ENCODE results near the gene C2orf68. TPM values are rescaled to one million over a fixed set of nuclear protein-coding genes. Genes with fewer than 3 reads are reported as not detected.
A peak's percentile ranks its signal among the peaks of the same experiment; 100 is the strongest.

The C2orf68 gene
- total RNA-seq, 4 donors from 2014 or later: 9.1 to 25.7 (median 16.7) TPM

DNA sequence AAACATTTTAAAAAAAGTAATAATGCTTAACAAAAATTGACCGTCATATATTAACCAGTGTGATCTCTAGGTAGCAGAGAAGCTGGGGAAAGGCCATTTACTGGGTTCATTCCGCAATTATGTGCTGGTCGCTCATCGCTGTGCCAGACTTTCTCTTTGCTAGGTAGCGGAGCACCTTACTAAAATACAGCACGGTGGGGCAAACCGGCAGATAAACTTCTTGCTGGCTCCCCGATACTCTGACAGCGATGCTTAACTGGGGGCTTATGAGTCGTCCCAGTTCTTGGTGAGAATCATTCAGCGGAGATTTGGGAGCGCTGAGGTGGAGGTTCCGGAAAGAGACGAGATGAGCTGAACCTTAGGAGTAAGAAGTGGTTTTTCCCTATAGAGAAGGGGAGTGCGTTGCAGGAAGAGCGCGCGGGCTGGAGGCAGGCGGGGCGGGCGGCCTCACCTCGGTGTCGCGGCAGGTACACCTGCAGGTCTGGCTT is 605 bp downstream of the C2orf68 start:
- WGBS: 8% methylated on average over 23 of the region's 24 CpGs
- peak overlapping the region; percentile 77 to 96 (median 88) for H3K4me3 ChIP-seq

DNA sequence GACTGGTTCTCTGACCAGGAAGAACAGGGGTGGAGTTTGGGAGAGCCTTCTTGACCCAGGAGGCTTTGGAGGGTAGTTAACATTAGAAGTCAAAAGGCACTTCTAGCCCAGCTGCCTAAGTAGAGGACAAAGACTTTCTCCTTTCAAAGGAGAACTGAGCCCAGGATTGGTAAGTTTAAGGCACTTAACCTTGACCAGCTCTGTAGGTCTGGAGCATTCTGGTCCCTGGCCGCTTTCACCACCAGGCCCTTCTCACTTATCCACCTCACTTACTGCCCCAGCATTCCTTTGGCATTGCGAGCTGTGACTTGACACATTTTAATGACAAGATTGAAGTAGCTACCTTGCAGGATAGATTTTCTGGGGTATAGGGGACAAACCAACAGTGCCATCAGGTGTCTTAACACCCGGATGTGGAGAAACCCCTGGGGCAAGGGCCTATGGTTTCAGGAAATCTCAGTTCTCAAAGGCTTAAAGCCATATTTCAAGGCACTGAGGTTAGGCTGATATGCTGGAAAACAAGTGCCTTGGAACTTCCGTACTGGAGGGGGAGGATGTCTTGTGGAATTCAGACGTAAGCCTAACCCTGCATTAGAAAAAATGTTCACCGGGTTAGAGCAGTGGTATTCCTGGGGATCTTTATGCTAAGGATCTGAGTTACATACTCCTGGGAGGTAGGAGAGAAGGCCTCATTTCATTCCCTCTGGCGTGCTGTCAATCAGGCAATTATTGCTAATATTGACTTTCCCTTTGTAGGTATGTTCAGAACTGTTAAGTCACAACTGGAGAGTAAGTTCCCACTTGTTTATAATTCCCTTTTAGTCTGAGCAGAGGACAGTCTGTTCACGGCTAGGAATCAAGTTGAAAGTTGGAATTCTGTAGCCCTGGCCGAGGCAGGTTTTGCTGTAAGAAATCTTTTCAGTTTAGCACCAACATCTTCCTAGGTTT is 4.3 kb downstream of the C2orf68 start:
- H3K9me3 ChIP-seq: no peaks in the 10 kb centered on the region
- peaks cover 51 to 88% (median 82%) of the 10 kb centered on the region in 4 donors for H3K4me1 ChIP-seq
- DNase-seq (ENCODE audit: extremely low spot score): no peak
- no peak for TF ChIP-seq POLR2A (IDR thresholded peaks at IDR 0.05; ENCODE audit: low read depth)
- H3K27ac ChIP-seq (replicated peaks in 1 of 4): peak overlapping the region; percentile 46 to 95 (median 70)
- H3K36me3 ChIP-seq: peaks cover 0 to 37% (median 16%) of the 10 kb centered on the region in 4 donors
- intact Hi-C loops (cut with DNase I): no loop called here
- no peaks in the 10 kb centered on the region for H3K27me3 ChIP-seq
- 71% methylated on average over 9 of the region's 9 CpGs for WGBS
- no peak overlapping the region for H3K4me3 ChIP-seq

More for the DNA sequence above, 605 bp downstream of the C2orf68 start:
- Histone ChIP-seq H3K9me3 (no peaks in the 10 kb centered on the region), H3K36me3 (peaks cover 0 to 37% (median 16%) of the 10 kb centered on the region in 4 donors), H3K27me3 (no peaks in the 10 kb centered on the region), H3K4me1 (peaks cover 23 to 67% (median 58%) of the 10 kb centered on the region in 4 donors), H3K27ac (replicated peaks in 1 of 4) (peak overlapping the region; percentile 80 to 89 (median 84))
- DNase-seq (ENCODE audit: extremely low spot score): no peak
- TF ChIP-seq POLR2AphosphoS5 (IDR thresholded peaks at IDR 0.05): no peak
- no peak for TF ChIP-seq EP300 (IDR thresholded peaks at IDR 0.05)
- TF ChIP-seq POLR2A (IDR thresholded peaks at IDR 0.05; ENCODE audit: low read depth): no peak
- TF ChIP-seq, protein P1, sequence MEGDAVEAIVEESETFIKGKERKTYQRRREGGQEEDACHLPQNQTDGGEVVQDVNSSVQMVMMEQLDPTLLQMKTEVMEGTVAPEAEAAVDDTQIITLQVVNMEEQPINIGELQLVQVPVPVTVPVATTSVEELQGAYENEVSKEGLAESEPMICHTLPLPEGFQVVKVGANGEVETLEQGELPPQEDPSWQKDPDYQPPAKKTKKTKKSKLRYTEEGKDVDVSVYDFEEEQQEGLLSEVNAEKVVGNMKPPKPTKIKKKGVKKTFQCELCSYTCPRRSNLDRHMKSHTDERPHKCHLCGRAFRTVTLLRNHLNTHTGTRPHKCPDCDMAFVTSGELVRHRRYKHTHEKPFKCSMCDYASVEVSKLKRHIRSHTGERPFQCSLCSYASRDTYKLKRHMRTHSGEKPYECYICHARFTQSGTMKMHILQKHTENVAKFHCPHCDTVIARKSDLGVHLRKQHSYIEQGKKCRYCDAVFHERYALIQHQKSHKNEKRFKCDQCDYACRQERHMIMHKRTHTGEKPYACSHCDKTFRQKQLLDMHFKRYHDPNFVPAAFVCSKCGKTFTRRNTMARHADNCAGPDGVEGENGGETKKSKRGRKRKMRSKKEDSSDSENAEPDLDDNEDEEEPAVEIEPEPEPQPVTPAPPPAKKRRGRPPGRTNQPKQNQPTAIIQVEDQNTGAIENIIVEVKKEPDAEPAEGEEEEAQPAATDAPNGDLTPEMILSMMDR (IDR thresholded peaks at IDR 0.05): no peak
- intact Hi-C loops (cut with DNase I): no loop called here

DNA sequence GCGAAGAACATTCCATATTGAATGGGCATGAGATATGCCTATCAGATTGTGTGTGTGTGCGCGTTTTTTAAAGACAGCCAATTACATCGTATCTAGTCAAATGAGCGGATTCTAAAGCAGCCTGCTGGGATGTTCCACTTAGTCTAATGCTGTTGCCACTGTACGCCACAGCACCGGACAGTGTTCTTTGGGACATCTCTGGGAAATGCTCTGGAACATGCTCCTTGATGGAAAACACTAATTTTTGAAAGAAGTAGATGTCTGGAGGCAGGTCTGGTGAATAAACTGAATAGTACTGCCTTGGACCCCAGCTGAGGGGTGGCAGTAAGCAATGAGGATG is 5.8 kb downstream of the C2orf68 start:
- Histone ChIP-seq H3K27ac (replicated peaks in 1 of 4) (peak overlapping the region; percentile 39 to 95 (median 75)), H3K9me3 (no peaks in the 10 kb centered on the region), H3K4me1 (peaks cover 56 to 89% (median 87%) of the 10 kb centered on the region in 4 donors), H3K27me3 (no peaks in the 10 kb centered on the region), H3K4me3 (no peak overlapping the region), H3K36me3 (peaks cover 0 to 37% (median 17%) of the 10 kb centered on the region in 4 donors)
- WGBS: 85% methylated on average over 7 of the region's 7 CpGs
- no peak for TF ChIP-seq EP300 (IDR thresholded peaks at IDR 0.05)
- no peak for TF ChIP-seq POLR2AphosphoS5 (IDR thresholded peaks at IDR 0.05)
- TF ChIP-seq POLR2A (IDR thresholded peaks at IDR 0.05; ENCODE audit: low read depth): no peak
- TF ChIP-seq, protein P1 (IDR thresholded peaks at IDR 0.05): no peak
- no peak for DNase-seq (ENCODE audit: extremely low spot score)
- intact Hi-C loops (cut with DNase I): no loop called here

DNA sequence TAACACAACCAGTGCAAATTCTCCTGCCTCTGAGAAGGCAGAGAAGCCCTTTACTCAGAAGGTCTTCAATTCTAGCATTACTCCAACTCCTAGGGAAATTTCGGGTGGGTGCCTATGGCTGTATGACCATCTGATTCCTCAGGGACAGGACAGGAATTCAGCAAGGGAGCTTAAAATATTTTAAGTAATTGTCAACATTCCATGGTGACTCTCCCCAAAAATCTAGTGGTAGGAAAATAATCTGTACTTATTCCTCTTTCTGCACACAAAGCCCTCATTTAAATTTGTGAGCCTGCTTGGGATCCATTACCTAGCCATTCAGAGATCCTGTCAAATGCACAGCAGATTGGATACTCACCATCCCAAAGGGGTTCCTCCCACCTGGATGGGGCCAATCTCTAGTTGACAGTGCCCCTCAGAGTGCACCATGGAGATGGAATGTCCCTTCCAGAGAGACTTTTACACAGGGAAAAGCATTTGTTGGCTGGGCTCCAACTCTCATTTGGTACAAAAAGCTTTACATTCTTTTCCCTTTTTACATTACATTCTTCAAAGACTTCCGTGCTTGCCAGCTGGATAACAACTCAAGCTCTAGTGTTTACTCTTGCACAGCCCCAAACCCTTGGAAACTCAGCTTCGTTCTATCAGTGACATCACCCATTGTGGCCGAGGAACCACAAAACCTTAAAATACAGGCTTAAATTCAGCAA is 6.3 kb downstream of the C2orf68 start:
- no peak for DNase-seq (ENCODE audit: extremely low spot score)
- intact Hi-C loops (cut with DNase I): no loop called here
- Histone ChIP-seq H3K4me3 (peak overlapping the region in 1 of 4 donors; percentile 91), H3K27ac (replicated peaks in 1 of 4) (peak overlapping the region; percentile 39 to 95 (median 75)), H3K36me3 (peaks cover 0 to 43% (median 22%) of the 10 kb centered on the region in 4 donors), H3K4me1 (peaks cover 58 to 89% (median 87%) of the 10 kb centered on the region in 4 donors), H3K27me3 (no peaks in the 10 kb centered on the region), H3K9me3 (no peaks in the 10 kb centered on the region)
- 56% methylated on average over 4 of the region's 4 CpGs for WGBS
- TF ChIP-seq POLR2A (IDR thresholded peaks at IDR 0.05; ENCODE audit: low read depth): no peak
- TF ChIP-seq, protein P1 (IDR thresholded peaks at IDR 0.05): no peak
- no peak for TF ChIP-seq EP300 (IDR thresholded peaks at IDR 0.05)
- no peak for TF ChIP-seq POLR2AphosphoS5 (IDR thresholded peaks at IDR 0.05)
